Fibroblast of lung (primary cell): ENCODE measurements around the gene CCDC85C.

Experiments used
- EZH2 ChIP-seq: IDR thresholded peaks from 2 replicates; pipeline ENCODE4 v1.5.1; 2012; ENCODE audit warnings: low read length, control low read depth, mild to moderate bottlenecking; ENCODE audit errors: missing control alignments
- TF ChIP-seq, protein P1 (sequence below), 2 donors: IDR thresholded peaks in 1 of 2; conservative IDR thresholded peaks in 1 of 2; 1 replicate in 1 of 2; 2 replicates in 1 of 2; pipeline ENCODE4 v1.5.1; 2011 to 2012; ENCODE audit warnings: low read length in 2 of 2, control low read depth in 1 of 2, inconsistent platforms in 1 of 2, low read depth in 1 of 2, mild to moderate bottlenecking in 1 of 2

DNA sequence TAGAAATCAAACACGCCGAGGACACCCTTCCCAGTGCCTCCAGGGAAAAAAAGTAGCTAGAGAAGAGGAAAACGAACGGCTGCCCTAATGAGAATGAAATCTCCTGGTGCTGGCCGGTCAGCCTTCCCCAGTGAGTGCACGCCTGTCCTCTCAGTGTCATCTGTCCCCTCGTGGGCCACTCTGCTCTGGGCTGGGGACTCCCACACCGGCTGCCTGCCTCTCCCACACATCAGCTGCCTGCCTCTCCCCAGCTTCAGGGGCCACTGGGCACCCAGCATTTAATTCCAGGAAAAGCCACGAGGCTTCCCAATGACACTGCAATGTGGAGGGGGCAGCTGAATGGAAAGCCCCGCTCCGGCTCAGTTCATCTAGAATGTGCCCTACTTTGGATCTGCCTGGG lies 59.0 kb downstream of the CCDC85C start:
- TF ChIP-seq, protein P1, sequence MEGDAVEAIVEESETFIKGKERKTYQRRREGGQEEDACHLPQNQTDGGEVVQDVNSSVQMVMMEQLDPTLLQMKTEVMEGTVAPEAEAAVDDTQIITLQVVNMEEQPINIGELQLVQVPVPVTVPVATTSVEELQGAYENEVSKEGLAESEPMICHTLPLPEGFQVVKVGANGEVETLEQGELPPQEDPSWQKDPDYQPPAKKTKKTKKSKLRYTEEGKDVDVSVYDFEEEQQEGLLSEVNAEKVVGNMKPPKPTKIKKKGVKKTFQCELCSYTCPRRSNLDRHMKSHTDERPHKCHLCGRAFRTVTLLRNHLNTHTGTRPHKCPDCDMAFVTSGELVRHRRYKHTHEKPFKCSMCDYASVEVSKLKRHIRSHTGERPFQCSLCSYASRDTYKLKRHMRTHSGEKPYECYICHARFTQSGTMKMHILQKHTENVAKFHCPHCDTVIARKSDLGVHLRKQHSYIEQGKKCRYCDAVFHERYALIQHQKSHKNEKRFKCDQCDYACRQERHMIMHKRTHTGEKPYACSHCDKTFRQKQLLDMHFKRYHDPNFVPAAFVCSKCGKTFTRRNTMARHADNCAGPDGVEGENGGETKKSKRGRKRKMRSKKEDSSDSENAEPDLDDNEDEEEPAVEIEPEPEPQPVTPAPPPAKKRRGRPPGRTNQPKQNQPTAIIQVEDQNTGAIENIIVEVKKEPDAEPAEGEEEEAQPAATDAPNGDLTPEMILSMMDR (conservative IDR thresholded peaks at IDR 0.05 in 1 of 2, IDR thresholded peaks at IDR 0.05 in 1 of 2; ENCODE audit: low read depth in 1 of 2, low read length in 2 of 2): no peak
- TF ChIP-seq EZH2: no peak
